ENCODE data around the gene CYP2J2.

The CYP2J2 gene

DNA sequence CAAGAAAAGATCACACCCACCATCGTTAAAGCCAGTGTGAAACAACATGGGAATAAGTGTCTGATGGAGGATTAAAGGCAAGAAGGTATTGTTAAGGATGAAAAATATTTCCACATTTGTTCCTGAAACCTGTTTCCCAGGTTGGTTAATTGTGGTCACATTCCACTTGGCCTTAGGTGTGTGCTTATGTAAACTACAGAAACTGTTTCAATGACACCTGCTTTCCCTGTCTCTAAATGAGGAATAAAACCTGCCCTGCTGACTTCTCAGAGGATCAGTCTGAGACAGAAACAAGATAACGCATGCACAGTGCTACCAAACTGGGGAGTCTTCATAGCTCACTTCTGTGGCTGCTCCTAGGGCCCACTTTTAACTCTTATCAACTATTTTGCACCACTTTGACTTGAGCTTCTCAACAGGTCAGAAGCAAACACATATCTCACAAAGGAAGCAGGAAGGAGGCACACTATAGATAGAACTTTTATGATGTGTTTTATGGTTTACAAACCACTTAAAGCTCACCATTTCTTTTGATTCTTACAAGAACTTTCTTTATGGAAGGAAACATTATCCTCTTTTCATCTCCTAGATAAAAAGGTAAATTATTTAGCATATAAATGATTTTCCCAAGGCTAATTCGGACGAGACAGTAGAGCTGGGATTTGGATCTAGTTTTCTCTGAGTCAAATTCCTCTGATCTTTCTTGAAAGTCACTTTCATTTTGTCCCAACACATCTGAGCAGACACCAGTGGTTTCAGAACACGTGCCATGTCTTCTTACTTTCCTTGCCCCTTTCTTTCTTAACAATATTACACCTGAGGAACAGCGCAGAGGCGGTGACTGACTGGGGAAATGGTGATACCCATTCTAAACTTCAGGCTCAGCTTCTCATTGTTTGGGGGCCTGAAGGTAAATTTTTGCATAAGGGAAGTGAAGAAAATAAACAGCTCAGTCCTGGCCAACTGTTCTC lies 33.4 kb downstream of the CYP2J2 start:
- Histone ChIP-seq H3K27me3 (no peaks in the 10 kb centered on the region), H3K4me1 (ENCODE audit: control insufficient read depth in 1 of 2, insufficient read depth in 1 of 2, low read depth in 1 of 2, low read length in 1 of 2) (no peaks in the 10 kb centered on the region), H3K4me3 (ENCODE audit: low read depth in 1 of 2, low read length in 1 of 2) (no peak overlapping the region), H3K9me3 (no peaks in the 10 kb centered on the region), H3K27ac (no peak overlapping the region), H3K36me3 (no peaks in the 10 kb centered on the region)
- TF ChIP-seq, protein P1, sequence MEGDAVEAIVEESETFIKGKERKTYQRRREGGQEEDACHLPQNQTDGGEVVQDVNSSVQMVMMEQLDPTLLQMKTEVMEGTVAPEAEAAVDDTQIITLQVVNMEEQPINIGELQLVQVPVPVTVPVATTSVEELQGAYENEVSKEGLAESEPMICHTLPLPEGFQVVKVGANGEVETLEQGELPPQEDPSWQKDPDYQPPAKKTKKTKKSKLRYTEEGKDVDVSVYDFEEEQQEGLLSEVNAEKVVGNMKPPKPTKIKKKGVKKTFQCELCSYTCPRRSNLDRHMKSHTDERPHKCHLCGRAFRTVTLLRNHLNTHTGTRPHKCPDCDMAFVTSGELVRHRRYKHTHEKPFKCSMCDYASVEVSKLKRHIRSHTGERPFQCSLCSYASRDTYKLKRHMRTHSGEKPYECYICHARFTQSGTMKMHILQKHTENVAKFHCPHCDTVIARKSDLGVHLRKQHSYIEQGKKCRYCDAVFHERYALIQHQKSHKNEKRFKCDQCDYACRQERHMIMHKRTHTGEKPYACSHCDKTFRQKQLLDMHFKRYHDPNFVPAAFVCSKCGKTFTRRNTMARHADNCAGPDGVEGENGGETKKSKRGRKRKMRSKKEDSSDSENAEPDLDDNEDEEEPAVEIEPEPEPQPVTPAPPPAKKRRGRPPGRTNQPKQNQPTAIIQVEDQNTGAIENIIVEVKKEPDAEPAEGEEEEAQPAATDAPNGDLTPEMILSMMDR (IDR thresholded peaks at IDR 0.05), result no peak

DNA sequence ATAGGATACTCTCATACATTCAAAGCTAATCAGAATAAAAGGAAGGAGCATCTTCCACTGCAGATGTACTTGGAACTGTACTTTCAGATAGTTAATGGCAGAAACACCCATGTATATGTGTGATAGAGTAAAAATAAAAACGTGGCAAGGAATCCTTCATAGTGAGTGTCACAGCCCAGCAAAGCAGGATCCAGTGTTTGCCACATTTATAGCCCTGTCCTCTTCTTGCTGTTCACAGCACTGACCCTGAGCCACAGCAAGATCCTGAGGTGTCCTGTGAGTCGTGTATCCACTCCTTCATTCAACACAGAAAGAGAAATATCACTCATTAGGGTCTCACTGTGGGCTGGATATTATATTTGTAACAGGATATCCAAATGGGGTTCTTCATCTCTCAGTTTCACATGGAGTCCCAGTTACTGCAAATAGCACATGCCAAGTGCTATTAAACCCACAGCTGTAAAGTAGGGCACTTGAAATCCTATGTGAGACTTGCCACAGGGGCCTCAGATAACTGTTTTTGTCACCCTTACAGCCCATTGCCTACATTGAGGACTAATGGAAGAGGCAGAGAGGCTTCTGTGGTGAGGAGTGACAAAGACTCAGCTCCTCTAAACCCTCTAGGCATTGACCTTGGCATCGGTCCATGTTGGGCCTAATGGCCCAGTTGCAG lies 41.3 kb downstream of the CYP2J2 start:
- Histone ChIP-seq H3K4me1 (ENCODE audit: control insufficient read depth in 1 of 2, insufficient read depth in 1 of 2, low read depth in 1 of 2, low read length in 1 of 2) (no peaks in the 10 kb centered on the region), H3K4me3 (ENCODE audit: low read depth in 1 of 2, low read length in 1 of 2) (no peak overlapping the region), H3K36me3 (no peaks in the 10 kb centered on the region), H3K27me3 (no peaks in the 10 kb centered on the region), H3K9me3 (no peaks in the 10 kb centered on the region), H3K27ac (no peak overlapping the region)
- TF ChIP-seq, protein P1 (IDR thresholded peaks at IDR 0.05), result no peak

DNA sequence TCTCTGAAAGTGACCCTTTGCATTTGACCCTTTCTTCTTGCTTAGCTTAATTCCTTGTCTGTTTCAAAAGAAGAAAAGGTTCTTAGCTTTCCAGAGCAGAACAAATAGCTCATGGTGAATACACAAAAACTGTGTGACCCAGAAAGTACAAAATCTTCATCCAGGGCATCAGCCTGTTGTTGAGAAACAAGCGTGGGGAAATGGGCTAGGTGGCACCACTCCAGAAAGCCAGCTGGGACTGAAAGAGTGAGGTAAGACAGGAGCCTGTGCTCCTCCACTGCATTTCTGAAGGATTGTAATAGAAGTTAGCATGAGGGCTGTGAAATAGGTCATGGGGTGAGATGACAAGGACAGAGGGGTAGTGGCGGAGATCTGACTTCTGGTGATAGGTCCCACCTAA lies 45.8 kb downstream of the CYP2J2 start:
- TF ChIP-seq, protein P1 (IDR thresholded peaks at IDR 0.05), result no peak
- H3K4me3 ChIP-seq (ENCODE audit: low read depth in 1 of 2, low read length in 1 of 2), result no peak overlapping the region
- no peaks in the 10 kb centered on the region for H3K4me1 ChIP-seq (ENCODE audit: control insufficient read depth in 1 of 2, insufficient read depth in 1 of 2, low read depth in 1 of 2, low read length in 1 of 2)
- no peaks in the 10 kb centered on the region for H3K9me3 ChIP-seq
- H3K27me3 ChIP-seq, result no peaks in the 10 kb centered on the region
- H3K27ac ChIP-seq, result no peak overlapping the region
- H3K36me3 ChIP-seq, result no peaks in the 10 kb centered on the region

DNA sequence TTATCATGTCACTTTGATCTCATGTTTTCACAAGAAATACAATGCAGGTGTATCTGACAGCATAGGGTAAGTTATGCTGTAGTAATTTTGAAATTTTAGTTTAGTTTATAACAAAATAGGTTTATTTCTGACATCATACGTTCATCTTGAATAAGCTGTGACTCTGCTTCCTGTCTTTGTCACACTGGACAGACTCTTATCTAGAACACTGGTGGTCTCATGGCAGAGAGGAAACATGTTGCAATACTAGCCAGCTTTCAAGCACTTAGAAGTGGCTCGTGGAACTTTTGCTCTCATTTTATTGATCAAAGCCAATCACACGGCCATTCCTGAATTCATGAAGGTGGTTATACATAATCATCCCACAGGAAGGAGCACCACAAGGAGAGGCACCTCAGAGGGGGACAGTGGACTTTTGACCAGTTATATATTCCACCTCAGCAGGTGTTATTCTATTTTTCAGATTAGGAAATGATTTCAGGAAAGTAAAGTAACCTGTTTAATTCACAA lies 46.5 kb downstream of the CYP2J2 start:
- TF ChIP-seq, protein P1 (IDR thresholded peaks at IDR 0.05), result no peak

DNA sequence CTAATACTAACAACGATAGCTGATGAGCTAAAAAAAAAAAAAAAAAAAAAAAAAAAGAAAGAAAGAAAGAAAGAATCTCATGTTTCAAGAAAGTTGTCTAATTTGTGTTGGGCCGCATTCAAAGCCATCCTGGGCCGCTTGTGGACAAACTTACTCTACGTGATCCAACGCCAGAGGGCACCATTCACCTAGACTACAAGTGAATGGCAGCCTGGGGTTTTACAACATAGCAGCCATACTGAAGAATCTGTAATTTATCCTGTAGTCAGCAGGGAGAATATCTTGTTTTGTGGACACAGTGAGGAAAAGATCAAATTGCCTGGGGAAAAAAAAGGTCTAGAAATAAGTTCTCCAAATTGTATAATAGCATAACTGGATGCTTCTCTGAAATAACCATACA lies 47.0 kb downstream of the CYP2J2 start:
- Histone ChIP-seq H3K4me3 (ENCODE audit: low read depth in 1 of 2, low read length in 1 of 2) (no peak overlapping the region), H3K4me1 (ENCODE audit: control insufficient read depth in 1 of 2, insufficient read depth in 1 of 2, low read depth in 1 of 2, low read length in 1 of 2) (no peaks in the 10 kb centered on the region), H3K27ac (no peak overlapping the region), H3K27me3 (no peaks in the 10 kb centered on the region), H3K36me3 (no peaks in the 10 kb centered on the region), H3K9me3 (no peaks in the 10 kb centered on the region)
- TF ChIP-seq, protein P1 (IDR thresholded peaks at IDR 0.05), result no peak

More for the DNA sequence above, 46.5 kb downstream of the CYP2J2 start:
- Histone ChIP-seq H3K27me3 (no peaks in the 10 kb centered on the region), H3K4me1 (ENCODE audit: control insufficient read depth in 1 of 2, insufficient read depth in 1 of 2, low read depth in 1 of 2, low read length in 1 of 2) (no peaks in the 10 kb centered on the region), H3K9me3 (no peaks in the 10 kb centered on the region), H3K27ac (no peak overlapping the region), H3K4me3 (ENCODE audit: low read depth in 1 of 2, low read length in 1 of 2) (no peak overlapping the region), H3K36me3 (no peaks in the 10 kb centered on the region)
